Pancreas (tissue), 10 donors: Measurements from ENCODE around the gene C18orf54. TPM values are rescaled to one million over a fixed set of nuclear protein-coding genes. Genes with fewer than 3 reads are reported as not detected.
"Not testable (repeated sequence)": the region's sequence is repeated elsewhere in the genome, so short reads cannot be mapped to it uniquely, and the experiment has no call there.

ENCODE experiments used
- ATAC-seq, 4 donors: fragments of 200-7000 bp; cut with Tn5 transposase; one replicate each; pipeline versions ENCODE4 v1.8.0 to v1.9.1; 2020; ENCODE audit warnings: mild to moderate bottlenecking in 4 of 4, moderate library complexity in 4 of 4
- DNase-seq, 6 donors: peaks; one replicate each; pipeline ENCODE4 v3.0.0-alpha.2; 2020
- FAIRE-seq: peaks from 2 replicates; lab custom pipeline; 2012; peaks lifted over from hg19 to GRCh38; lab: Jason Lieb, UNC
- H3K27ac ChIP-seq, 4 donors: fragments of 200-600 bp; sonication (generic); 1 replicate in 3 of 4; 2 replicates in 1 of 4; pipeline versions ENCODE4 v1.5.0 to v1.8.0; 2020
- H3K27me3 ChIP-seq, 4 donors: fragments of 200-600 bp; one replicate each; pipeline ENCODE4 v1.8.0; 2021
- H3K36me3 ChIP-seq, 3 donors: fragments of 200-600 bp; sonication (generic) in 1 of 3; one replicate each; pipeline versions ENCODE4 v1.5.0 to v1.8.0; 2020 to 2021
- H3K4me1 ChIP-seq, 3 donors: fragments of 200-600 bp; one replicate each; pipeline ENCODE4 v1.8.0; 2021
- H3K4me3 ChIP-seq, 4 donors: fragments of 200-600 bp; sonication (generic) in 2 of 4; one replicate each; pipeline versions ENCODE4 v1.5.0 to v1.8.0; 2020 to 2021
- H3K9me3 ChIP-seq, 4 donors: fragments of 200-600 bp; one replicate each; pipeline ENCODE4 v1.8.0; 2021
- CTCF ChIP-seq, 4 donors: fragments of 200-600 bp; sonication (generic) in 3 of 4; IDR thresholded peaks; one replicate each; pipeline versions ENCODE4 v1.5.0 to v1.8.0; 2021; ENCODE audit warnings: antibody characterized with exemption in 4 of 4
- WGBS, 2 donors: extraction: QIAGEN DNeasy Blood & Tissue Kit; methylation state at CpG; one replicate each; pipeline ENCODE4 v1.1.7; 2013; 5-methylcytosine and 5-hydroxymethylcytosine counted together
- intact Hi-C, 3 donors: fragments of 100-400 bp; cut with DNase I; formaldehyde crosslinking; loops; one replicate each; pipeline versions ENCODE4 v1.11.1 to v1.14.2; 2022
- polyA plus RNA-seq, 2 donors: library from polyadenylated mRNA; stranded (reverse); fragments of 200-250 nt; gene quantifications; one replicate each; pipeline ENCODE4 v1.2.3, GENCODE V29; 2013
- total RNA-seq, 6 donors: library from RNA; stranded (reverse); fragmentation: NEBNext Ultra II Directional in 4 of 6; extraction: Animal tissue kit (Norgen Biotek cat#: 25700) in 4 of 6; gene quantifications; one replicate each; pipeline versions ENCODE4 v1.2.1 to v1.2.4, GENCODE V29; 2021 to 2023
- donor health status: healthy with polysubstance abuse.
- donor health status: DM: no; HTN: no; CAD: no; lungs with moderate emphysema.
- donor health status: DM: no; HTN: no; CAD: no.
- donor health status: control.
- donor health status: control.
- donor health status: Bipolar disorder and iron deficiency.
- donor health status: DM: yes; HTN: yes; CAD: no.
- donor health status: DM: no; HTN: no; CAD: no.
- donor health status: DM: no; HTN: no; CAD: no.
- donor health status: DM: yes; HTN: yes; CAD: no.

Gene C18orf54
- total and polyA plus RNA-seq, 8 donors, result 0.14 to 1.4 (median 0.27) TPM

GRCh38 chr18:54378057-54378456, 20.4 kb downstream of the C18orf54 start:
- intact Hi-C loops, result no loop called here

GRCh38 chr18:54381640-54382039, 23.9 kb downstream of the C18orf54 start:
- no peak for FAIRE-seq
- Histone ChIP-seq H3K9me3 (no peaks in the 10 kb centered on the region), H3K4me1 (no peaks in the 10 kb centered on the region), H3K36me3 (no peaks in the 10 kb centered on the region), H3K27ac (no peak overlapping the region), H3K4me3 (no peak overlapping the region), H3K27me3 (no peaks in the 10 kb centered on the region)
- TF ChIP-seq CTCF (IDR thresholded peaks at IDR 0.05), result no peak
- no peak for ATAC-seq
- intact Hi-C loops, result no loop called here
- no peak for DNase-seq
- WGBS, 2 donors, result 90 to 91% methylated on average over 2 of the region's 2 CpGs

More at GRCh38 chr18:54378057-54378456, 20.4 kb downstream of the C18orf54 start:
- WGBS, 2 donors, result 93 to 95% methylated on average over 4 of the region's 4 CpGs
- Histone ChIP-seq H3K4me3 (no peak overlapping the region), H3K4me1 (no peaks in the 10 kb centered on the region), H3K27me3 (no peaks in the 10 kb centered on the region), H3K27ac (no peak overlapping the region), H3K36me3 (no peaks in the 10 kb centered on the region), H3K9me3 (no peaks in the 10 kb centered on the region)
- no peak for TF ChIP-seq CTCF (IDR thresholded peaks at IDR 0.05)
- no peak for DNase-seq
- no peak for FAIRE-seq
- no peak for ATAC-seq

GRCh38 chr18:54382076-54382475, 24.4 kb downstream of the C18orf54 start:
- H3K27ac ChIP-seq, result no peak overlapping the region
- H3K4me1 ChIP-seq, result no peaks in the 10 kb centered on the region
- FAIRE-seq (no peak), ATAC-seq (no peak), DNase-seq (no peak)
- H3K27me3 ChIP-seq, result no peaks in the 10 kb centered on the region
- 75 to 89% methylated on average over 3 of the region's 3 CpGs for WGBS, 2 donors
- no peaks in the 10 kb centered on the region for H3K36me3 ChIP-seq
- H3K4me3 ChIP-seq, result no peak overlapping the region
- no peak for TF ChIP-seq CTCF (IDR thresholded peaks at IDR 0.05)
- intact Hi-C loops, result no loop called here
- no peaks in the 10 kb centered on the region for H3K9me3 ChIP-seq

GRCh38 chr18:54382733-54383252, 25.1 kb downstream of the C18orf54 start:
- no peak for TF ChIP-seq CTCF (IDR thresholded peaks at IDR 0.05)
- no peak for ATAC-seq
- Histone ChIP-seq H3K4me3 (no peak overlapping the region), H3K27ac (no peak overlapping the region), H3K36me3 (no peaks in the 10 kb centered on the region), H3K4me1 (no peaks in the 10 kb centered on the region), H3K9me3 (no peaks in the 10 kb centered on the region), H3K27me3 (no peaks in the 10 kb centered on the region)
- FAIRE-seq, result no peak
- intact Hi-C loops, result no loop called here
- WGBS, 2 donors, result 76 to 82% methylated on average over 8 of the region's 8 CpGs
- no peak for DNase-seq

- WGBS, 2 donors, result 63 to 92% methylated on average over 4 of the region's 4 CpGs
- no peak for DNase-seq
- H3K4me3 ChIP-seq, result no peak overlapping the region
- no peaks in the 10 kb centered on the region for H3K4me1 ChIP-seq
- no peaks in the 10 kb centered on the region for H3K9me3 ChIP-seq
- ATAC-seq, result no peak
- no peak for FAIRE-seq
- H3K27me3 ChIP-seq, result no peaks in the 10 kb centered on the region
- intact Hi-C loops, result no loop called here
- no peaks in the 10 kb centered on the region for H3K36me3 ChIP-seq
- TF ChIP-seq CTCF (IDR thresholded peaks at IDR 0.05), result no peak
- no peak overlapping the region for H3K27ac ChIP-seq
These were observed 28.3 kb downstream of the C18orf54 start for GRCh38 chr18:54386043-54386442.

- FAIRE-seq, H3K9me3 ChIP-seq, H3K36me3 ChIP-seq, H3K27me3 ChIP-seq, DNase-seq, intact Hi-C loops, H3K27ac ChIP-seq, H3K4me1 ChIP-seq, H3K4me3 ChIP-seq, ATAC-seq: not testable (repeated sequence)
- 88 to 92% methylated on average over 23 of the region's 23 CpGs for WGBS, 2 donors
These were observed 29.2 kb downstream of the C18orf54 start for GRCh38 chr18:54386800-54387495.
